DMS 273 (cell line): ENCODE measurements around the gene DDX54.

Source experiments
- DNase-seq: peaks from one replicate; lab custom pipeline; 2025; ENCODE audit not compliant: unreplicated experiment; lab: John Stamatoyannopoulos, UW

DDX54 gene, protein sequence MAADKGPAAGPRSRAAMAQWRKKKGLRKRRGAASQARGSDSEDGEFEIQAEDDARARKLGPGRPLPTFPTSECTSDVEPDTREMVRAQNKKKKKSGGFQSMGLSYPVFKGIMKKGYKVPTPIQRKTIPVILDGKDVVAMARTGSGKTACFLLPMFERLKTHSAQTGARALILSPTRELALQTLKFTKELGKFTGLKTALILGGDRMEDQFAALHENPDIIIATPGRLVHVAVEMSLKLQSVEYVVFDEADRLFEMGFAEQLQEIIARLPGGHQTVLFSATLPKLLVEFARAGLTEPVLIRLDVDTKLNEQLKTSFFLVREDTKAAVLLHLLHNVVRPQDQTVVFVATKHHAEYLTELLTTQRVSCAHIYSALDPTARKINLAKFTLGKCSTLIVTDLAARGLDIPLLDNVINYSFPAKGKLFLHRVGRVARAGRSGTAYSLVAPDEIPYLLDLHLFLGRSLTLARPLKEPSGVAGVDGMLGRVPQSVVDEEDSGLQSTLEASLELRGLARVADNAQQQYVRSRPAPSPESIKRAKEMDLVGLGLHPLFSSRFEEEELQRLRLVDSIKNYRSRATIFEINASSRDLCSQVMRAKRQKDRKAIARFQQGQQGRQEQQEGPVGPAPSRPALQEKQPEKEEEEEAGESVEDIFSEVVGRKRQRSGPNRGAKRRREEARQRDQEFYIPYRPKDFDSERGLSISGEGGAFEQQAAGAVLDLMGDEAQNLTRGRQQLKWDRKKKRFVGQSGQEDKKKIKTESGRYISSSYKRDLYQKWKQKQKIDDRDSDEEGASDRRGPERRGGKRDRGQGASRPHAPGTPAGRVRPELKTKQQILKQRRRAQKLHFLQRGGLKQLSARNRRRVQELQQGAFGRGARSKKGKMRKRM

DNA sequence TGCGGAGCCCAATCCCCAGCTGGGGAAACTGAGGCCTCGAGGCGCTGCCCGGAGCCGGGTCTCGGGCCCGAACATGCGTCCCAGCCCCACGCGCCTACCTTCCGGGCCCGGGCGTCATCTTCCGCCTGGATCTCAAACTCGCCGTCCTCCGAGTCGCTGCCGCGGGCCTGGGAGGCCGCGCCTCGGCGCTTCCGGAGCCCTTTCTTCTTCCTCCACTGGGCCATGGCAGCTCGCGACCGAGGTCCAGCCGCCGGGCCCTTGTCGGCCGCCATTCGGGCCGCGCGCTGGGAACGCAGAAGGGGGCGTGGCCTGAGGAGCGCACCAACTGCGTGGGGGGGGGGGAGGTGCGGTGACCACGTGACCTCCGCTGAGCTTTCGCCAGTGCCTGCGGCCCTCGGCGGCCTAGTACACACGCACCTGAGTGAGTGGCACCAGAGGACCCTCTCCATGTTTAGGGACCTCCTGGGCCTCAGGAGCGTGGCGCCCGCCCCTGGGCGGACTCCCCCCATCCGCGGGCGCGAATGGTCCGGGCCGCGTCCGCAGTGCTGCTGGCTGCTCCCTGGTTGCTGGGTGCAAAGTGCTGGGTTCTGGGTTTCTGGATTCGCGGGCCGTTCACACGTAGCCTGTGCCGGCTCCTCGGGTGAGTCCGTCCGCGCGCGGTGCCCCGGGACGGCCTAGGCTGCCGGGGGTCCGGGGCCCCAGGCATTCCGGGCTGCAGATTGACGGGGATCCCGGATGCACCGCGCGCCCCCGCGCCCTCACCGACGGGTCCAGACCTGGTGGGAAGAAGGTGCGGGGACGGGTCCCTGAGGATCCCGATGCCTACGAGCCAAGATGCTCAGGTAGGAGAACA lies at the start of gene DDX54, which contains the start of gene RITA1:
Gene DDX54, minus strand, starts transcription at position 299 of the 853 bp plus-strand sequence. Its CDS starts 27 bp downstream, at position 272.
Gene RITA1, plus strand, starts transcription at position 542 of the 853 bp plus-strand sequence. CDS start 1,026 bp downstream, outside the sequence.
- DNase-seq = peak; percentile 87

DNA sequence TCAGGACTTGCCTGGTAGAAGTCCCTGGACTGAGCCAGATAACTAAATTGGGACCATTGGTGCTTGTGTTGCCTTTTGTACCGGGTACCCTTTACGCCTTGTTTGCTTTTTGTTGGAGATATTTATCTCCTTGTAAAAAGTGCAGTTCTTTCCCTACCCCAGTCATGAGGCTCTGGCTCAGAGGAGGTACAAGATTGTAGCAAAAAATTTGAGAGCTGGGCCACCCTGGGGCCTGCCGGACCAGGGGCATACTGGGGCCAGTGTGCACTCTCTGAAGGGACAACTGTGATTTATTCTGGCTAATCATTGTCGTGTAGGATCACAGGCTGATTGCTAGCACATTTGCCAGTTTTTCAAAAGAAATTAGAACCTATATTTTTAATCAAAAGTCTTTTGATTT lies 49.2 kb upstream of the DDX54 start:
- no peak for DNase-seq

DNA sequence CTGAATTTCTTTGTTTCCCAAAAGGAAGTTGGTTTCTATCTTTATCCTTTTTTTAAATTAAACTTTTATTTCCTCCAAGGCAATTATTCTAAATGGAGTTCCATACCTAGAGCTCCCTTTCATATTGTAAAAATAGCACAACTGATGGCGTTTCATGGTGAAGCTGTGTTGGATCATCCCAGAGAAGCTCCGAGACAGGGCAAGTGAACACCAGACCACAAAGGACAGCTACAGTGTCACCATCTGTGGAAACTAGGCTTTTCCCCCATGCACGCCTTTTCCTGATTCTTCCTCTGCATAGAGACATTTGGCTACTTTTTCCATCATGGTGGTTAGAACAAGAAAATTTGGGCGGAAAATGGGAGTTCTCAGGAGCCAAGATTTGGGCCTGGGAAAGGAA lies 48.7 kb upstream of the DDX54 start:
- no peak for DNase-seq

- DNase-seq = peak; percentile 93
These were observed 47.7 kb upstream of the DDX54 start for GRCh38 chr12:113232840-113233585.

GRCh38 chr12:113232089-113232839 lies 47.0 kb upstream of the DDX54 start:
- peak; percentile 59 for DNase-seq

DNA sequence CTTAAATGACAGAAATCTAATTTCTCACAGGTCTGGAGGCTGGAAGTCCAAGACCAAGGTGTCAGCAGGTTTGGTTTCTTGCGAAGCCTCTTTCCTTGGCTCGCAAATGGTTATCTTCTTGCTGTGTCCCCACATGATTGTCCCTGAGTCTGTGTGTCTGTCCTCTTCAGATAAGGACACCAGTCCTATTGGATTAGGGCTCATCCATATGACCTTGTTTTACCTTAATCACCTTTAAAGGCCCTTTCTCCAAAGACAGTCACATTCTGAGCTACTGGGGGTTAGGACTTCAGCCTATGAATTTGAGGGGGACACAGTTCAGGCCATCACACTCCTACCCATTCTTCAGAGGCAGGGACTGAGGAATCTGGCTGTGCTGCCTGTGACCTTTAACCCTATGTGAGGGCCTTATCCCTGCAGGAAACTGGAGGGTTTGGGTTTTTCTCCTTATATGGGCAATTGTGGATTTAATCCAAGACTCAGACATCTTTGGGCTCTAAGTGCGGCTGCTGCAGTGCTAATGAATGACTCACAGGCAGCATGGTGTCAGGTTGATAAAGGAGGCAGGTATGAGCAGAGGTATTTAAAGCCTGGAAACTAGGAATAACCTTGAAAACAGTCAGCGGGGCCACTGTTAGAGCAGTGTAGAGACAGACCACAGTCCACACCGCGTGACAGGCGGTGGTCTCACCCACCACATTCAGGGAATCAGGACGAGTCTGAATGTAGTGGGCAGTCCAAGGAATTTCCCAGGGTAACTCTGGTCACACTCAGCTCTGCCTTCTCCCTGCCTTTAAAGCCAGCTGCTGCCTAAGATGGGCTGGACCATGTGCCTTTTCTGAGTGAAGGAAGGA lies 46.2 kb upstream of the DDX54 start:
- DNase-seq = peak; percentile 33

GRCh38 chr12:113230315-113231234 lies 45.3 kb upstream of the DDX54 start:
- peak; percentile 8 for DNase-seq

DNA sequence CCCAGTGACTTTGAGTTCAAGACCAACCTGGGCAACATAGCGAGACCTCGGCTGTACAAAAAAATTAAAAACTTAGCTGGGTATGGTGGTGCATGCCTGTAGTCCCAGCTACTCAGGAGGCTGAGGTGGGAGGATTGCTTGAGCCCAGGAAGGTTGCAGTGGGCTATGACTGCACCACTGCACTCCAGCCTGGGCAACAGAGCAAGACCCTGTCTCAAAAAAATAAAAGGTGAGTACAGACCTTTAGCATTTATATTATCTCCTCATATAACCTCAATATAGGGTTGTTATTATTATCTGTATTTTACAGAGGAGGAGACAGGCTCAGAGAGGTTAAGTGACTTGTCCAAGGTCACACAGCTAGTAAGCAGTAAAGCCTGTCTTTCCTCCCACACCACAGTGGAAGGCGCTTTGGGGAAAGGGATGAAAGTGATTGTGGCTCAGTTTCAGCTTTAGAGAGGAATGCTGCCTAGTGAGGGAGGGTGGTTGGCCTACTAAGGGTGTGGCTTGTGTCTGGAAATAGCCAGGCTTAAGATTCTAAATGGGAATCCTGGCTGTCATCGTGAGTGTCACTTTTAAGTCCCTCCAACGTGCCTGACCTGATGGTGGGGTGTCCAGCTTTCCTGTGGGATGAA lies 43.2 kb upstream of the DDX54 start:
- DNase-seq = no peak

DNA sequence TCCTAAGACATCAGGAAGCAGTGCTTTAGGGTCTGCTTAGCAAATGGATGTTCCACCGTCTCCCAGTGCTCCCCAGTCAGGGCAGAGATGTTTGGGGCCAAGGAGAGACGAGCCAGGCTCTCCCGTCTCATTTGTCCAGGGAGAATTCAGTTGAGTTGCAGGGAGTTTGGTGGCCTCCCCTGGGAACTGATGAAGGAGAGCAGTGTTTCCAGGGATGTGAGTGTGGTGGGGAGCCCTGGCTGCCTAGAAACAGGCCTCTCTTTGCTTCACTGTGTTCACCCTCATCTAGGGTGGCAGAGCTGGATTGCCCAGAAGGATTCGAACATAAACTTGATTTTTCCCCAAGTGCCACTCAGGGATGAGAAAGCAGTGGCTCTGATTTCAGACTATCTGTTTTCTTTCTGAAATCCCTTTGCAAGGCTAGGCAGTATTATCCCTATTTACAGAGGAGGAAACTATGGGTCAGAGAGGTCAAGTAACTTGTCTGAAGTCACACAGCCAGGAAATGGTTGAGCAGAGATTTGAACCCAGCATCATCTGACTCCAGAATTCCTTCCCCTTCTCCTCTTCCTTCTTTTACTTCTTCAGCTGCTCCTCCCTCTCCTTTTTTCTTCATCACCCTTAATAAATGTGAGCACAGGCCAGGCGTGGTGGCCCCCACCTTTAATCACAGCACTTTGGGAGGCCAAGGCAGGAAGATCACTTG lies 42.6 kb upstream of the DDX54 start:
- no peak for DNase-seq

DNA sequence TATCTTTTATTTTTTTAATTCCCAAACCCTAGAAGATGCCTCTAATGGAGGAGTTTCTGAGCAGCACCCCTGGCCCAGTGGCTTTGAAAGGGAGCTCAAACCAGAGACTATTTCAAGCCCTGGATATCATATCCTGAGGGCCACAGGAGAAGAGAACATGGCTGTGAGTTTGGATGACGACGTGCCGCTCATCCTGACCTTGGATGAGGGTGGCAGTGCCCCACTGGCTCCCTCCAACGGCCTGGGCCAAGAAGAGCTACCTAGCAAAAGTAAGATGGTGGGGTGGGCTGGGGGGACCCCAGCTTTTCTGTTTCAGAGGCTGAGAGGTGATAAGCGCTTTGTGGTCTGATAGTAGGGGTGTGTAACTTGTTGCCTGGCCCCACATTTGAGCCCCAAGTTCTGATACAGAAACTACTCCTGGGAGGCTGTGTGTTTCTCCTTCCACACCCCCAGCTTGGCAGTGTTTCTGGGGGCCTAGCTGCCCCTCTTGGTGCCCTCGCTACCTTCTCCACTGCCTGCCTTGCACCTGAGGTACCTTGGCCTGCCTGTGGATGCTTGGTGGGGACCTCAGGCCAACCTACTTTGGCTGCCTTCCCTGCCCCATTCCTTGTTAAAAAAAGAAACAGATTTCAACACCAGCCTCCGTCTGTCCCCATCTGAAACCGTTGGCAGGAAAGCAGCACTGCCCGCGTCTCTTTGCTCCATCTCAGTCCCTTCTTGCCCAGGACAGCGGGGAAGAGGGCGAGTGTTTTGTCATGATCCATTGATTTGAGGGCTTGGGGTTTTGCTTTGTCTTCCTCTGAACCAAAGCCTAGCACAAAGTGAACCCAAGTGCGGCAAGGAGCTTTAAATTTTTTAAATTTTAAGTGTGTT lies 41.7 kb upstream of the DDX54 start:
- DNase-seq = peak; percentile 11

- no peak for DNase-seq
These were observed 39.7 kb upstream of the DDX54 start for GRCh38 chr12:113224955-113225354.

DNA sequence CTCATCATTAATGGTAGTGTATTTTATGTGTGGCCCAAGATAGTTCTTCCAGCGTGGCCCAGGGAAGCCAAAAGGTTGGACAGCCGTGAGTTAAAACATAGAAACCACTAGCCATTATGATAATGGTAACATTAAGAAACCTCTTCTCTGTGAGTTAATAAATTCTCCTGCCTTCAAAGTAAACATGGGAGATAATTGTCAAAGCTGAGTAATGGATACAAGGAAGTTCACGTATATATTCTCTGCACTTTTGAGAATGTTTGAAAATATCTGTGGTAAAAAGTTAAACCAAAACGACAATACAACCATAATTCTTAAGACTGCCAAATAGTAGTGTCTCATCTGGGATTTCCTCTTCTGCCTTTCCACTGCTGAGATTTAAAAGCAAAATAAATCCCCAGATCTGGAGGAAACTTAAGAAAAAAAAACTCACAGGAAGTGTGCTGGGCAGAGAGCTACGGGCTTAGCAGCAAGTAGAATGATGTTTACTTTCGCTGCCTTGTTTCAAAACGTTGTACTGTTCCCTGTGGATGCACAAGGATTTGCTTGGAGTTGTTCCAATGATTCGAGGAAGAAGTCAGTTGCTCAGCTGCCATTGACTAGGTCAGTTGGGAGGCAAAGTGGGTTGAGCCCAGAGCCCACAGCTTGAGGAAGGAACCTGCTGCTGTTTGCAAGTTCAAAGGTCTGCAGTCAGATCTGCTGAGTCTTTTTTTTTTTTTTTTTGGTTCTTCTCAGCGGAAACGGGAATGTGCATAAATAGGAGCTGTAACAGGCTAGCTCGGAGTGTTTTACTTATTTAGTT lies 37.7 kb upstream of the DDX54 start:
- peak; percentile 81 for DNase-seq

GRCh38 chr12:113221997-113222729 lies 36.9 kb upstream of the DDX54 start:
- DNase-seq = no peak
